CD14-positive monocyte (primary cell): ENCODE data around the gene COTL1. TPM values are rescaled to one million over a fixed set of nuclear protein-coding genes. Genes with fewer than 3 reads are reported as not detected.
A peak's percentile ranks its signal among the peaks of the same experiment; 100 is the strongest.

Experiments used
- DNase-seq, 3 donors: peaks; one replicate each; pipeline ENCODE4 v3.0.0-alpha.2; 2011 to 2022
- H2AFZ ChIP-seq: 2 replicates; pipeline ENCODE4 v1.6.0; 2012; ENCODE audit warnings: mild to moderate bottlenecking, low read depth, low read length, inconsistent platforms; ENCODE audit not compliant: insufficient read depth, poor library complexity, severe bottlenecking
- H3K27ac ChIP-seq, 2 donors: 1 replicate in 1 of 2; 2 replicates in 1 of 2; pipeline ENCODE4 v1.5.1; 2012 to 2013; ENCODE audit warnings: low read length in 2 of 2, control low read depth in 1 of 2, inconsistent platforms in 1 of 2, low read depth in 1 of 2, mild to moderate bottlenecking in 1 of 2
- H3K27me3 ChIP-seq, 2 donors: one replicate each; pipeline versions ENCODE4 v1.6.0 to v1.6.1; 2011 to 2013; ENCODE audit warnings: low read length in 2 of 2; ENCODE audit not compliant: control insufficient read depth in 2 of 2, insufficient read depth in 2 of 2
- H3K36me3 ChIP-seq, 2 donors: replicated peaks in 1 of 2; 1 replicate in 1 of 2; 2 replicates in 1 of 2; pipeline versions ENCODE4 v1.5.1 to v1.6.1; 2012 to 2013; ENCODE audit warnings: low read length in 2 of 2, control low read depth in 1 of 2, inconsistent platforms in 1 of 2, mild to moderate bottlenecking in 1 of 2; ENCODE audit not compliant: insufficient read depth in 2 of 2, control insufficient read depth in 1 of 2
- H3K4me1 ChIP-seq, 2 donors: 1 replicate in 1 of 2; 2 replicates in 1 of 2; pipeline versions ENCODE4 v1.5.1 to v1.6.1; 2012 to 2013; ENCODE audit warnings: low read length in 2 of 2, control low read depth in 1 of 2, inconsistent platforms in 1 of 2, mild to moderate bottlenecking in 1 of 2, moderate library complexity in 1 of 2; ENCODE audit not compliant: insufficient read depth in 2 of 2, control insufficient read depth in 1 of 2
- H3K4me2 ChIP-seq: replicated peaks from 2 replicates; pipeline ENCODE3; 2012; ENCODE audit warnings: low read length, moderate library complexity, mild to moderate bottlenecking; ENCODE audit not compliant: poor library complexity, severe bottlenecking; ENCODE audit errors: extremely low read depth
- H3K4me3 ChIP-seq, 3 experiments: fragments of 200-600 bp in 1 of 3; sonication (generic) in 1 of 3; replicated peaks in 1 of 3; 1 replicate in 2 of 3; 2 replicates in 1 of 3; pipeline ENCODE4 v1.5.1; 2011 to 2013; ENCODE audit warnings: low read length in 3 of 3, mild to moderate bottlenecking in 3 of 3, control low read depth in 2 of 3, low read depth in 2 of 3, inconsistent platforms in 1 of 3, moderate library complexity in 1 of 3
- H3K79me2 ChIP-seq: 2 replicates; pipeline ENCODE4 v1.6.0; 2012; ENCODE audit warnings: mild to moderate bottlenecking, control low read depth, inconsistent platforms, low read length, moderate library complexity; ENCODE audit not compliant: insufficient read depth
- H3K9ac ChIP-seq: 2 replicates; pipeline ENCODE4 v1.6.0; 2017; ENCODE audit warnings: low read length, mild to moderate bottlenecking; ENCODE audit not compliant: insufficient read depth, poor library complexity, severe bottlenecking
- H3K9me3 ChIP-seq, 2 donors: replicated peaks in 1 of 2; 1 replicate in 1 of 2; 2 replicates in 1 of 2; pipeline versions ENCODE4 v1.5.1 to v1.6.1; 2012 to 2013; ENCODE audit warnings: low read length in 2 of 2, control low read depth in 1 of 2; ENCODE audit not compliant: control insufficient read depth in 1 of 2, insufficient read depth in 1 of 2
- H4K20me1 ChIP-seq: 2 replicates; pipeline ENCODE4 v1.6.0; 2012; ENCODE audit warnings: mild to moderate bottlenecking, low read length, control low read depth, moderate library complexity; ENCODE audit not compliant: insufficient read depth
- H3K27ac Mint-ChIP-seq, 7 donors: one replicate each; pipeline ENCODE4 v1.8.0; 2020; ENCODE audit warnings: mild to moderate bottlenecking in 7 of 7, mixed read lengths in 7 of 7, moderate library complexity in 6 of 7, inconsistent platforms in 2 of 7
- H3K27me3 Mint-ChIP-seq, 3 donors: one replicate each; pipeline ENCODE4 v1.8.0; 2021 to 2022; ENCODE audit warnings: low read depth in 3 of 3, mild to moderate bottlenecking in 3 of 3, mixed read lengths in 3 of 3, moderate library complexity in 3 of 3, inconsistent platforms in 1 of 3
- H3K36me3 Mint-ChIP-seq, 2 donors: one replicate each; pipeline ENCODE4 v1.8.0; 2020; ENCODE audit warnings: mixed read lengths in 2 of 2, inconsistent platforms in 1 of 2, mild to moderate bottlenecking in 1 of 2
- H3K4me1 Mint-ChIP-seq: one replicate; pipeline ENCODE4 v1.8.0; 2020; ENCODE audit warnings: mild to moderate bottlenecking, mixed read lengths
- H3K4me3 Mint-ChIP-seq, 2 donors: one replicate each; pipeline ENCODE4 v1.8.0; 2020; ENCODE audit warnings: mild to moderate bottlenecking in 2 of 2, mixed read lengths in 2 of 2, moderate library complexity in 1 of 2
- H3K9me3 Mint-ChIP-seq, 7 donors: one replicate each; pipeline ENCODE4 v1.8.0; 2020 to 2022; ENCODE audit warnings: mixed read lengths in 7 of 7, mild to moderate bottlenecking in 6 of 7, moderate library complexity in 6 of 7, inconsistent platforms in 2 of 7
- WGBS: methylation state at CpG from one replicate; pipeline ENCODE4 v1.1.5; 2013; ENCODE audit warnings: missing lambda C conversion rate; ENCODE audit not compliant: insufficient coverage; 5-methylcytosine and 5-hydroxymethylcytosine counted together
- intact Hi-C, 2 donors: fragments of 100-400 bp; cut with micrococcal nuclease; formaldehyde crosslinking; loops; one replicate each; pipeline versions ENCODE4 v1.15.0 to v1.15.1; 2023
- polyA minus RNA-seq: library from RNA; depleted of rRNA, polyadenylated mRNA; stranded (reverse); fragments of >200 nt; gene quantifications from 2 replicates; pipeline ENCODE4 v1.2.3, GENCODE V29; 2012
- polyA plus RNA-seq, 3 donors: library from polyadenylated mRNA; depleted of rRNA in 1 of 3; unstranded in 2 of 3; stranded (reverse) in 1 of 3; fragments of 300-500 nt in 2 of 3; fragments of >200 nt in 1 of 3; fragmentation: Illumina TruSeq in 2 of 3; gene quantifications; 1 replicate in 2 of 3; 2 replicates in 1 of 3; pipeline ENCODE4 v1.2.3, GENCODE V29; 2012 to 2021
- total RNA-seq, 12 experiments: library from RNA in 1 of 12; stranded (reverse) in 1 of 12; fragments of 120-200 nt in 1 of 12; gene quantifications; one replicate each; pipeline ENCODE4 v1.2.4 and lab custom pipeline; 2013 to 2026; ENCODE audit warnings: mixed read lengths in 6 of 12, inconsistent platforms in 1 of 12
- TF ChIP-seq, protein P1 (sequence below): fragments of 200-600 bp; IDR thresholded peaks from one replicate; pipeline ENCODE4 v1.8.0; 2022; ENCODE audit warnings: antibody characterized with exemption, mild to moderate bottlenecking

The COTL1 gene, protein sequence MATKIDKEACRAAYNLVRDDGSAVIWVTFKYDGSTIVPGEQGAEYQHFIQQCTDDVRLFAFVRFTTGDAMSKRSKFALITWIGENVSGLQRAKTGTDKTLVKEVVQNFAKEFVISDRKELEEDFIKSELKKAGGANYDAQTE
- total RNA-seq (2013), result 1,158 TPM
- polyA plus RNA-seq, result 1,000 to 10,000 TPM in 2 of 3 donors, 100 to 1,000 TPM in 1; 648 to 1,843 (median 1,643) TPM
- polyA minus RNA-seq, result 650 and 1,157 TPM in 2 replicates
- total RNA-seq (lab: John Stamatoyannopoulos, UW), result 102 to 1,080 (median 641) reads per million in 11 experiments

DNA sequence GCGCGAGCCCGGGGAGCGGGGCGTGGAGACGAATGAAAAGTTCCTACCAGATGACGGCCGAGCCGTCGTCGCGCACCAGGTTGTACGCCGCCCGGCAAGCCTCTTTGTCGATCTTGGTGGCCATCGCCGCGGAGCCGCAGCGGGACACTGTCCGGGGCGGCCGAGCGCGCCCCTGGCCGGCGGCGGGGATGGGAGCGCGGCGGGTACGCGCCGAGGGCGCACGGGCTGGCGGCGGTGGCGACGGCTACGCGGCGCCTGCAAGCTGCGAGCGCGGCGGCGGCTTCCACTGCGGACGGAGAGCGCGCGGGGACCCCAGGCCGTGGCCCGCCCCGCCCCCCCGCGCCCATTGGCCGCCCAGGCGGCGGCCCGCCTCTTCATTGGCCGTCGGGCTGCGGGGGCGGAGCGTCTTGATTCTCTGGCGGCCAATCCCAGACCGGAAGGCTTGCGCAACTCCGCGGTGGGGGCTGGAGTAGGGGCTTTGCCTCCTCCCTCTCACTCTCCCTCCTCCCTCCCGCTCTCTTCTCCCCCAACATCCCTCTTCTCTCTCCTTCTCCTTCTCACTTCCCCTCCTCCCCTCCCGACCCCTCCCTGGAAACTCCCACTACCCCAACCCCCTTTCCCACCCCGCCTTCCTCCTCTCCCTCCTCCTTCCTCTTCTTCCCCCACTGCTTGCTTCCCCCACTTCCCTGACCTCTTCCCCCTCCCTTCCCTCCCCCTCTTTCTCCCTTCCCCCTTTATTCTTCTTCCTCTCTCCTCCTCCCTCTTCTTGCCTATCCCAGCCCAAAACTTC lies at the start of gene COTL1:
Gene COTL1, minus strand, starts transcription at position 288 of the 790 bp plus-strand sequence. Its CDS starts 164 bp downstream, at position 124.
- H3K4me3 ChIP-seq, result peak within 1 kb of the TSS; percentile 66 to 100 (median 99)
- peak within 1 kb of the TSS; percentile 78 to 84 for H3K27ac ChIP-seq
- peaks cover 34 to 40% of the 10 kb centered on the region in 2 donors for H3K36me3 ChIP-seq
- peaks cover 39 to 61% of the 10 kb centered on the region in 2 donors for H3K4me1 ChIP-seq
- Mint-ChIP-seq H3K36me3 (peaks cover 37 to 41% of the 10 kb centered on the region in 2 donors), H3K4me3 (peak within 1 kb of the TSS; percentile 98 to 99), H3K9me3 (peaks cover 0 to 2% (median 0%) of the 10 kb centered on the region in 7 donors), H3K27ac (peak within 1 kb of the TSS; percentile 86 to 96 (median 91)), H3K4me1 (peaks cover 56% of the 10 kb centered on the region), H3K27me3 (no peaks in the 10 kb centered on the region)
- peak within 1 kb of the TSS; percentile 97 for H3K4me2 ChIP-seq
- intact Hi-C loops, result loop anchor here (2.0 to 5.0 kb wide), 4 partner anchors 17 to 109 kb away; no protein-coding TSS in a partner anchor
- TF ChIP-seq, protein P1, sequence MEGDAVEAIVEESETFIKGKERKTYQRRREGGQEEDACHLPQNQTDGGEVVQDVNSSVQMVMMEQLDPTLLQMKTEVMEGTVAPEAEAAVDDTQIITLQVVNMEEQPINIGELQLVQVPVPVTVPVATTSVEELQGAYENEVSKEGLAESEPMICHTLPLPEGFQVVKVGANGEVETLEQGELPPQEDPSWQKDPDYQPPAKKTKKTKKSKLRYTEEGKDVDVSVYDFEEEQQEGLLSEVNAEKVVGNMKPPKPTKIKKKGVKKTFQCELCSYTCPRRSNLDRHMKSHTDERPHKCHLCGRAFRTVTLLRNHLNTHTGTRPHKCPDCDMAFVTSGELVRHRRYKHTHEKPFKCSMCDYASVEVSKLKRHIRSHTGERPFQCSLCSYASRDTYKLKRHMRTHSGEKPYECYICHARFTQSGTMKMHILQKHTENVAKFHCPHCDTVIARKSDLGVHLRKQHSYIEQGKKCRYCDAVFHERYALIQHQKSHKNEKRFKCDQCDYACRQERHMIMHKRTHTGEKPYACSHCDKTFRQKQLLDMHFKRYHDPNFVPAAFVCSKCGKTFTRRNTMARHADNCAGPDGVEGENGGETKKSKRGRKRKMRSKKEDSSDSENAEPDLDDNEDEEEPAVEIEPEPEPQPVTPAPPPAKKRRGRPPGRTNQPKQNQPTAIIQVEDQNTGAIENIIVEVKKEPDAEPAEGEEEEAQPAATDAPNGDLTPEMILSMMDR, result no peak
- H4K20me1 ChIP-seq, result peaks cover 54% of the 10 kb centered on the region
- no peaks in the 10 kb centered on the region for H3K27me3 ChIP-seq
- DNase-seq, result peak; percentile 95 to 98 (median 95)
- no peak within 1 kb of the TSS for H2AFZ ChIP-seq
- peak within 1 kb of the TSS; percentile 92 for H3K9ac ChIP-seq
- no peaks in the 10 kb centered on the region for H3K9me3 ChIP-seq
- under 1% methylated on average over 64 of the region's 76 CpGs for WGBS
- H3K79me2 ChIP-seq, result peaks cover 48% of the 10 kb centered on the region

DNA sequence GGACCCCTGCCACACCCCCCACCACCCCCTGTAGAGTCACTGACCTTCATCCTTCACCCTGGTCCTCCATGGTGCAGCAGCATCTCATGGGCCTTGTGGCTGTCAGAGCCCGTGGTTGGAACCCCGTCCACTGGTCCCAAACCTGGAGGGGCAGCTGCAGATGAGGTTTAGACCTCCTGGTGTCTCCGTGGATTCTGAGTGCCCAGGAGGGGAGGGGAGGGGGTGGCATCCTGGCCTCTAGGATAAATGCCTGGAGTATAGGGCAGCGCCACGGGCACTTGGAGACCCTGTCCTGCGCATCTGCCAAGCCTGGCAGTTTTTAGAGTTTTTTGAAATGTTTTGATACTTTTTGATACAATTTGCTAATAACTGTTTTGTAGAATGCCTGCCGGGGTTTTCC lies 48.0 kb upstream of the COTL1 start:
- DNase-seq, result no peak
- peaks cover 0 to 1% (median 0%) of the 10 kb centered on the region in 3 donors for H3K27me3 Mint-ChIP-seq
- Histone ChIP-seq H3K9ac (no peak overlapping the region), H3K9me3 (no peaks in the 10 kb centered on the region), H3K4me1 (no peaks in the 10 kb centered on the region), H3K4me3 (no peak overlapping the region), H3K4me2 (no peak overlapping the region), H3K36me3 (peaks cover 55 to 79% of the 10 kb centered on the region in 2 donors), H3K27ac (no peak overlapping the region), H2AFZ (no peak overlapping the region), H4K20me1 (peaks cover 64% of the 10 kb centered on the region), H3K79me2 (peaks cover 8% of the 10 kb centered on the region), H3K27me3 (no peaks in the 10 kb centered on the region)
- H3K27ac Mint-ChIP-seq, result no peak overlapping the region
- intact Hi-C loops, result no loop called here
- H3K36me3 Mint-ChIP-seq, result peaks cover 63 to 73% of the 10 kb centered on the region in 2 donors
- H3K4me3 Mint-ChIP-seq, result no peak overlapping the region
- H3K9me3 Mint-ChIP-seq, result no peaks in the 10 kb centered on the region
- TF ChIP-seq, protein P1, result no peak
- 100% methylated on average over 6 of the region's 7 CpGs for WGBS
- no peaks in the 10 kb centered on the region for H3K4me1 Mint-ChIP-seq
